Measurements from ENCODE around the gene TOLLIP.

Gene TOLLIP

GRCh38 chr11:1237851-1238250 lies 71.6 kb downstream of the TOLLIP start:
- no peak overlapping the region for H3K4me3 ChIP-seq (ENCODE audit: low read depth, low read length)
- DNase-seq (ENCODE audit: low read depth), result no peak

GRCh38 chr11:1237128-1237580 lies 72.3 kb downstream of the TOLLIP start:
- DNase-seq (ENCODE audit: low read depth), result no peak
- no peak overlapping the region for H3K4me3 ChIP-seq (ENCODE audit: low read depth, low read length)
- TF ChIP-seq POLR2A (IDR thresholded peaks at IDR 0.05; ENCODE audit: extremely low read depth, insufficient read length) (no peak), MYC (IDR thresholded peaks at IDR 0.05; ENCODE audit: low read depth, low read length) (no peak), CTCF (IDR thresholded peaks at IDR 0.05; ENCODE audit: low read depth, low read length) (no peak), MAX (IDR thresholded peaks at IDR 0.05; ENCODE audit: low read depth, low read length) (no peak)

More at GRCh38 chr11:1237851-1238250, 71.6 kb downstream of the TOLLIP start:
- TF ChIP-seq POLR2A (IDR thresholded peaks at IDR 0.05; ENCODE audit: extremely low read depth, insufficient read length), result no peak
- no peak for TF ChIP-seq MAX (IDR thresholded peaks at IDR 0.05; ENCODE audit: low read depth, low read length)
- no peak for TF ChIP-seq MYC (IDR thresholded peaks at IDR 0.05; ENCODE audit: low read depth, low read length)
- no peak for TF ChIP-seq CTCF (IDR thresholded peaks at IDR 0.05; ENCODE audit: low read depth, low read length)

- no peak for DNase-seq (ENCODE audit: low read depth)
- no peak overlapping the region for H3K4me3 ChIP-seq (ENCODE audit: low read depth, low read length)
- TF ChIP-seq POLR2A (IDR thresholded peaks at IDR 0.05; ENCODE audit: extremely low read depth, insufficient read length) (no peak), CTCF (IDR thresholded peaks at IDR 0.05; ENCODE audit: low read depth, low read length) (no peak), MAX (IDR thresholded peaks at IDR 0.05; ENCODE audit: low read depth, low read length) (no peak), MYC (IDR thresholded peaks at IDR 0.05; ENCODE audit: low read depth, low read length) (no peak)
Observed at GRCh38 chr11:1236316-1237127, 72.9 kb downstream of the TOLLIP start.

DNA sequence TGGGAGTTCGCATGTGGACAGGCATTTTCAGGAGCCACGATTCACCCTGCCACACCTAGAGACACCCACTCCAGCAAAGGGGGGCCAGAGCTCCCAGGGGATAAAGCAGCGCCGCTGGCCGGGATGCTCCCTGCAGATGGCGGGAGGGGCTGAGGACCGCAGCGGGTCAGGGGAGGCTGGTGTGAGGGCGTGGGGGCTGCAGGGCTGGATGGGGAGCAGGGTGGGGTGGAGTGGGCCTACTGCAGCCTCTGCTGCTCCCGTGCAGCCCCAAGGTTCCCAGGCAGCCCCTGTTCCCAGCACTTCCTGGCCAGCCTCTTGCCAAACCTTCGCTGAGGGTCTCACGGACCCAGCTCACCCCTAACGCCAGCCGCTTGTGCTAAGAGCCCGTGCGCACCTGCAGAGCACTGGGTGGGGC lies 73.5 kb downstream of the TOLLIP start:
- H3K4me3 ChIP-seq (ENCODE audit: low read depth, low read length), result no peak overlapping the region
- no peak for DNase-seq (ENCODE audit: low read depth)
- no peak for TF ChIP-seq POLR2A (IDR thresholded peaks at IDR 0.05; ENCODE audit: extremely low read depth, insufficient read length)
- TF ChIP-seq MAX (IDR thresholded peaks at IDR 0.05; ENCODE audit: low read depth, low read length), result no peak
- no peak for TF ChIP-seq CTCF (IDR thresholded peaks at IDR 0.05; ENCODE audit: low read depth, low read length)
- TF ChIP-seq MYC (IDR thresholded peaks at IDR 0.05; ENCODE audit: low read depth, low read length), result no peak

DNA sequence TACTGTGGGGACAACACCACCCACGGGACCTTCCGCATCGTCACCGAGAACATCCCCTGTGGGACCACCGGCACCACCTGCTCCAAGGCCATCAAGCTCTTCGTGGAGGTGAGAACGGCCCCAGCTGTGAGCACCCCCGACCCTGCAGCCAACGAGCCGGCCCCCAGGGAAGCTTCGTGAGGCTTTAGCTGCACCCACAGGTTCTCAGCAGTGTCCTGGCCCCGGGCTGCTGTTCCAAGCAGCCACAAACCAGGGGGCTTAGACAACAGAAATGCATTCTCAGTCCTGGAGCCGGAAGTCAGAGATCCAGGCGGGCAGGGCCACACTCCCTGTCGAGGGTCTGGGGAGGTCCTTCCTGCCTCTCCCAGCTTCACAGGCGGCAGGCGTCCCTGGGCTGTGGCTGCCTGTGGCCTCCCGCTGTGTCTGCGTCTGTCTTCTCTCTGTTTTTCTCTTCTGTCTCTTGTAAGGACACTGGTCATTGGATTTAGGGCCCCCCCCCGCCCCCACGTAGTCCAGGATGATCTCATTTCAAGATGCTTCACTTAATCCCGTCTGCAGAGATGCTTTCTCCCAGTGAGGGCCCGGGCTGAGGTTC lies 74.0 kb downstream of the TOLLIP start:
- TF ChIP-seq MAX (IDR thresholded peaks at IDR 0.05; ENCODE audit: low read depth, low read length) (no peak), CTCF (IDR thresholded peaks at IDR 0.05; ENCODE audit: low read depth, low read length) (no peak), POLR2A (IDR thresholded peaks at IDR 0.05; ENCODE audit: extremely low read depth, insufficient read length) (no peak), MYC (IDR thresholded peaks at IDR 0.05; ENCODE audit: low read depth, low read length) (no peak)
- DNase-seq (ENCODE audit: low read depth), result no peak
- H3K4me3 ChIP-seq (ENCODE audit: low read depth, low read length), result no peak overlapping the region
